HepG2 (cell line): Measurements from ENCODE around the gene SNRPD1. TPM values are rescaled to one million over a fixed set of nuclear protein-coding genes. Genes with fewer than 3 reads are reported as not detected.
A peak's percentile ranks its signal among the peaks of the same experiment; 100 is the strongest.

Source experiments
- ARNT2 ChIP-seq: sonication (generic); formaldehyde crosslinking; IDR thresholded peaks from 2 replicates; pipeline ENCODE4 v1.8.0; 2022; ENCODE audit warnings: mild to moderate bottlenecking, low read depth, missing genetic modification reagents, moderate library complexity
- CHD2 ChIP-seq: IDR thresholded peaks from 2 replicates; pipeline ENCODE4 v1.6.1; 2011; ENCODE audit warnings: low read depth, low read length, improper control_type of control experiment
- DNMT1 ChIP-seq: sonication (generic); formaldehyde crosslinking; IDR thresholded peaks from 2 replicates; pipeline ENCODE4 v1.5.1; 2020; ENCODE audit warnings: mild to moderate bottlenecking, missing genetic modification reagents
- FOXA1 ChIP-seq, 2 experiments: fragments of 450-650 bp in 1 of 2; sonication (generic) in 1 of 2; formaldehyde crosslinking in 1 of 2; IDR thresholded peaks; 2 replicates each; pipeline versions ENCODE4 v1.4.0 to v1.6.1; 2016 to 2020; ENCODE audit warnings: missing genetic modification reagents in 1 of 2
- FOXJ3 ChIP-seq: sonication (generic); formaldehyde crosslinking; IDR thresholded peaks from 2 replicates; pipeline ENCODE4 v1.4.0; 2020; ENCODE audit warnings: missing genetic modification reagents, mild to moderate bottlenecking, borderline replicate concordance
- IKZF4 ChIP-seq: sonication (generic); formaldehyde crosslinking; IDR thresholded peaks from 2 replicates; pipeline ENCODE4 v1.5.1; 2020; ENCODE audit warnings: borderline replicate concordance, mild to moderate bottlenecking, low read depth, missing genetic modification reagents; ENCODE audit errors: not compliant biosample characterization
- JDP2 ChIP-seq: sonication (generic); formaldehyde crosslinking; IDR thresholded peaks from 2 replicates; pipeline ENCODE4 v1.8.1; 2022; ENCODE audit warnings: missing genetic modification reagents, borderline replicate concordance
- KLF16 ChIP-seq, 2 experiments: sonication (generic) in 1 of 2; formaldehyde crosslinking in 1 of 2; IDR thresholded peaks; 2 replicates each; pipeline versions ENCODE4 v1.6.1 to v1.8.0; 2016 to 2023; ENCODE audit warnings: missing genetic modification reagents in 2 of 2, missing compliant biosample characterization in 1 of 2
- PHF8 ChIP-seq: sonication (generic); formaldehyde crosslinking; IDR thresholded peaks from 2 replicates; pipeline ENCODE4 v1.5.0; 2020; ENCODE audit warnings: missing genetic modification reagents
- RAD21 ChIP-seq: fragments of 450-650 bp; formaldehyde crosslinking; IDR thresholded peaks from 2 replicates; pipeline ENCODE4 v1.5.0; 2020; ENCODE audit warnings: mild to moderate bottlenecking
- RBFOX2 ChIP-seq: fragments of 200-400 bp; formaldehyde crosslinking; IDR thresholded peaks from 2 replicates; pipeline ENCODE4 v1.6.1; 2017; ENCODE audit warnings: low read depth, mild to moderate bottlenecking, low read length
- SP4 ChIP-seq: sonication (generic); formaldehyde crosslinking; IDR thresholded peaks from 2 replicates; pipeline ENCODE4 v1.8.1; 2023; ENCODE audit warnings: mild to moderate bottlenecking, missing genetic modification reagents
- ZNF17 ChIP-seq: sonication (generic); formaldehyde crosslinking; IDR thresholded peaks from 2 replicates; pipeline ENCODE4 v1.5.0; 2020; ENCODE audit warnings: mild to moderate bottlenecking, missing genetic modification reagents
- ZNF674 ChIP-seq: sonication (generic); formaldehyde crosslinking; IDR thresholded peaks from 2 replicates; pipeline ENCODE4 v1.5.0; 2020; ENCODE audit warnings: low read depth, mild to moderate bottlenecking, missing genetic modification reagents
- ZNF792 ChIP-seq: IDR thresholded peaks from 2 replicates; pipeline ENCODE4 v1.6.1; 2016
- ZSCAN31 ChIP-seq: sonication (generic); formaldehyde crosslinking; IDR thresholded peaks from 2 replicates; pipeline ENCODE4 v1.5.0; 2020; ENCODE audit warnings: low read depth, mild to moderate bottlenecking, missing genetic modification reagents
- polyA plus RNA-seq, 8 experiments: library from polyadenylated mRNA; depleted of rRNA in 3 of 8; stranded (reverse) in 7 of 8; unstranded in 1 of 8; fragments of >200 nt; fragmentation: Illumina TruSeq in 4 of 8; extraction: Trizol in 4 of 8; gene quantifications; 2 replicates each; pipeline versions ENCODE4 v1.2.1 to v1.2.3, GENCODE V29; 2011 to 2016; ENCODE audit warnings: low read depth in 4 of 8, missing spikeins in 1 of 8, mixed read lengths in 1 of 8; ENCODE audit not compliant: insufficient read depth in 1 of 8
- total RNA-seq, 5 experiments: library from RNA; depleted of rRNA; stranded (reverse); fragments of >200 nt; fragmentation: Illumina TruSeq; extraction: Trizol; gene quantifications; 2 replicates each; pipeline ENCODE4 v1.2.3, GENCODE V29; 2016; ENCODE audit warnings: low read depth in 1 of 5
- TF ChIP-seq, protein P1 (sequence below): sonication (generic); formaldehyde crosslinking; IDR thresholded peaks from 2 replicates; pipeline ENCODE4 v1.5.1; 2020; ENCODE audit warnings: mild to moderate bottlenecking, missing genetic modification reagents, borderline replicate concordance
- TF ChIP-seq, protein P2 (sequence below): sonication (generic); formaldehyde crosslinking; IDR thresholded peaks from 2 replicates; pipeline ENCODE4 v1.4.0; 2020; ENCODE audit warnings: missing genetic modification reagents
- TF ChIP-seq, protein P3 (sequence below): sonication (generic); formaldehyde crosslinking; IDR thresholded peaks from 2 replicates; pipeline ENCODE4 v1.5.1; 2020; ENCODE audit warnings: missing genetic modification reagents, mild to moderate bottlenecking, borderline replicate concordance
- TF ChIP-seq, protein P4 (sequence below): sonication (generic); formaldehyde crosslinking; IDR thresholded peaks from 2 replicates; pipeline ENCODE4 v1.4.0; 2020; ENCODE audit warnings: missing genetic modification reagents, borderline replicate concordance

SNRPD1 gene
- total and polyA plus RNA-seq, 2 of the 13 experiments (the other 11 are each of a cell fraction or from before 2014, with no cell fraction given) = 22.7 to 275 TPM

DNA sequence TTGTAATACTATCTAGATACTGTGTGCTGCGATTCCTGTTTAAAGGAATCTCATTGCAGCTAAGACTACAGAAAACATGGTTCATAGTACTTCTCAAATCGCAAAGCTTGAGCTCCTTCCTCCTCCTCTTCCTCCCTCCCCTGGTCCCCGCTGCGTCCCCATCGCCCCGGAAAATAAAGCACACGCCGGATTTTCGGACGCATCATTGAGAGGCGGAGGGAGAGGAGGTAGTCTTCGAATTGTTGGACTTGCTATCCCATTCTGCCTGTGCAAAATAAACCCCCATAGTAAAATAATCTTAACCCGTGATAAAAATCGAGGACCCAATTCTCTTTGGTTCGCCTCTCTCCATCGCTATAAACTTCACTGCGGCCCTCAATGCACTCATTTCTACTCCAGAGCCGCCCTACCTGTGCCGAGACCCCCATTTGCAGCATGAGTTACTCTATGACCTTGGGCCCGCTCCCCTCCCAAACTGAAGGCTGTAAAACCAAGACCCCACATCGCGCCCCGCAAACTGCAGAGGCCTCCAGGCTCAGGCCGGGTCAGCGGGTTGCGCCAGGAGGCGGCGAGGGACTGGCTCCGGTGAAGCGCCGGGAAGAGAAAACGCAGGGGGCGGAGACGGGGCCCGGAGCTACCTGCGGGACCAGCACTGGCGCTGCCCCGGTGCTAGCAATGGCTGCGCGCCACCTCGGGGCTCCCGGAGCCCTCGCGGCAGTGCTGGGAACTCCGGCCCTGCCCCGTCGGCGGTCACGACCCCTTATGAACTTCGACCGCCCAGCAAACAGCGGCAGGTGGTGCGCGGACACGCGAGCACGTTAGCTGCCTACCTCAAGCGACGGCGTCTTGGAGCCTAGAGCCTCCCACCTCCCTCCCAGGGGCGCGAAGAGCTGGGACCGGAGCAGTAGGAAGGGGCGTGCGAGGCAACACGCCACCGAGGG, 12.3 kb upstream of the SNRPD1 start (continued):
- TF ChIP-seq, protein P1, sequence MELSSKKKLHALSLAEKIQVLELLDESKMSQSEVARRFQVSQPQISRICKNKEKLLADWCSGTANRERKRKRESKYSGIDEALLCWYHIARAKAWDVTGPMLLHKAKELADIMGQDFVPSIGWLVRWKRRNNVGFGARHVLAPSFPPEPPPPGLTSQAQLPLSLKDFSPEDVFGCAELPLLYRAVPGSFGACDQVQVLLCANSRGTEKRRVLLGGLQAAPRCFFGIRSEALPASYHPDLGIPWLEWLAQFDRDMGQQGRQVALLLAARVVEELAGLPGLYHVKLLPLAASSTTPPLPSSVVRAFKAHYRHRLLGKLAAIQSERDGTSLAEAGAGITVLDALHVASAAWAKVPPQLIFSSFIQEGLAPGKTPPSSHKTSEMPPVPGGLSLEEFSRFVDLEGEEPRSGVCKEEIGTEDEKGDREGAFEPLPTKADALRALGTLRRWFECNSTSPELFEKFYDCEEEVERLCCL (CRISPR knock-in tag) = peak; percentile 71
- TF ChIP-seq KLF16 (CRISPR knock-in tag; IDR thresholded peaks at IDR 0.05) (no peak), IKZF4 (CRISPR knock-in tag) (peak; percentile 77), DNMT1 (CRISPR knock-in tag) (no peak), ZNF17 (CRISPR knock-in tag) (0 out of 2 replicates have a peak, but pooled peaks have one; percentile 33), RAD21 (peak; percentile 53), ZNF674 (peak; percentile 30; the same call in 1 of the 2 replicates), JDP2 (CRISPR knock-in tag) (no peak), ARNT2 (CRISPR knock-in tag) (no peak), FOXA1 (IDR thresholded peaks at IDR 0.05) (no peak), FOXA1 (CRISPR knock-in tag; IDR thresholded peaks at IDR 0.05) (0 out of 2 replicates have a peak, but pooled peaks have one; percentile 24), ZSCAN31 (CRISPR knock-in tag) (0 out of 2 replicates have a peak, but pooled peaks have one; percentile 22), SP4 (0 out of 2 replicates have a peak, but pooled peaks have one; percentile 53), CHD2 (peak; percentile 66), PHF8 (CRISPR knock-in tag) (no peak; the same call in 1 of the 2 replicates), FOXJ3 (CRISPR knock-in tag) (peak; percentile 63; the same call in 1 of the 2 replicates), ZNF792 (CRISPR knock-in tag) (no peak), RBFOX2 (peak; percentile 92; the same call in 1 of the 2 replicates)
- TF ChIP-seq, protein P2, sequence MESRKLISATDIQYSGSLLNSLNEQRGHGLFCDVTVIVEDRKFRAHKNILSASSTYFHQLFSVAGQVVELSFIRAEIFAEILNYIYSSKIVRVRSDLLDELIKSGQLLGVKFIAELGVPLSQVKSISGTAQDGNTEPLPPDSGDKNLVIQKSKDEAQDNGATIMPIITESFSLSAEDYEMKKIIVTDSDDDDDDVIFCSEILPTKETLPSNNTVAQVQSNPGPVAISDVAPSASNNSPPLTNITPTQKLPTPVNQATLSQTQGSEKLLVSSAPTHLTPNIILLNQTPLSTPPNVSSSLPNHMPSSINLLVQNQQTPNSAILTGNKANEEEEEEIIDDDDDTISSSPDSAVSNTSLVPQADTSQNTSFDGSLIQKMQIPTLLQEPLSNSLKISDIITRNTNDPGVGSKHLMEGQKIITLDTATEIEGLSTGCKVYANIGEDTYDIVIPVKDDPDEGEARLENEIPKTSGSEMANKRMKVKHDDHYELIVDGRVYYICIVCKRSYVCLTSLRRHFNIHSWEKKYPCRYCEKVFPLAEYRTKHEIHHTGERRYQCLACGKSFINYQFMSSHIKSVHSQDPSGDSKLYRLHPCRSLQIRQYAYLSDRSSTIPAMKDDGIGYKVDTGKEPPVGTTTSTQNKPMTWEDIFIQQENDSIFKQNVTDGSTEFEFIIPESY (CRISPR knock-in tag) = 0 out of 2 replicates have a peak, but pooled peaks have one; percentile 3
- TF ChIP-seq, protein P3, sequence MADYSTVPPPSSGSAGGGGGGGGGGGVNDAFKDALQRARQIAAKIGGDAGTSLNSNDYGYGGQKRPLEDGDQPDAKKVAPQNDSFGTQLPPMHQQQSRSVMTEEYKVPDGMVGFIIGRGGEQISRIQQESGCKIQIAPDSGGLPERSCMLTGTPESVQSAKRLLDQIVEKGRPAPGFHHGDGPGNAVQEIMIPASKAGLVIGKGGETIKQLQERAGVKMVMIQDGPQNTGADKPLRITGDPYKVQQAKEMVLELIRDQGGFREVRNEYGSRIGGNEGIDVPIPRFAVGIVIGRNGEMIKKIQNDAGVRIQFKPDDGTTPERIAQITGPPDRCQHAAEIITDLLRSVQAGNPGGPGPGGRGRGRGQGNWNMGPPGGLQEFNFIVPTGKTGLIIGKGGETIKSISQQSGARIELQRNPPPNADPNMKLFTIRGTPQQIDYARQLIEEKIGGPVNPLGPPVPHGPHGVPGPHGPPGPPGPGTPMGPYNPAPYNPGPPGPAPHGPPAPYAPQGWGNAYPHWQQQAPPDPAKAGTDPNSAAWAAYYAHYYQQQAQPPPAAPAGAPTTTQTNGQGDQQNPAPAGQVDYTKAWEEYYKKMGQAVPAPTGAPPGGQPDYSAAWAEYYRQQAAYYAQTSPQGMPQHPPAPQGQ (CRISPR knock-in tag) = 0 out of 2 replicates have a peak, but pooled peaks have one; percentile 72
- TF ChIP-seq, protein P4, sequence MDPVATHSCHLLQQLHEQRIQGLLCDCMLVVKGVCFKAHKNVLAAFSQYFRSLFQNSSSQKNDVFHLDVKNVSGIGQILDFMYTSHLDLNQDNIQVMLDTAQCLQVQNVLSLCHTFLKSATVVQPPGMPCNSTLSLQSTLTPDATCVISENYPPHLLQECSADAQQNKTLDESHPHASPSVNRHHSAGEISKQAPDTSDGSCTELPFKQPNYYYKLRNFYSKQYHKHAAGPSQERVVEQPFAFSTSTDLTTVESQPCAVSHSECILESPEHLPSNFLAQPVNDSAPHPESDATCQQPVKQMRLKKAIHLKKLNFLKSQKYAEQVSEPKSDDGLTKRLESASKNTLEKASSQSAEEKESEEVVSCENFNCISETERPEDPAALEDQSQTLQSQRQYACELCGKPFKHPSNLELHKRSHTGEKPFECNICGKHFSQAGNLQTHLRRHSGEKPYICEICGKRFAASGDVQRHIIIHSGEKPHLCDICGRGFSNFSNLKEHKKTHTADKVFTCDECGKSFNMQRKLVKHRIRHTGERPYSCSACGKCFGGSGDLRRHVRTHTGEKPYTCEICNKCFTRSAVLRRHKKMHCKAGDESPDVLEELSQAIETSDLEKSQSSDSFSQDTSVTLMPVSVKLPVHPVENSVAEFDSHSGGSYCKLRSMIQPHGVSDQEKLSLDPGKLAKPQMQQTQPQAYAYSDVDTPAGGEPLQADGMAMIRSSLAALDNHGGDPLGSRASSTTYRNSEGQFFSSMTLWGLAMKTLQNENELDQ = 0 out of 2 replicates have a peak, but pooled peaks have one; percentile 7
